Glutamatergic neuron (in vitro differentiated cells): Measurements from ENCODE around the gene PPFIA1. TPM values are rescaled to one million over a fixed set of nuclear protein-coding genes. Genes with fewer than 3 reads are reported as not detected.
"Not testable (repeated sequence)": the region's sequence is repeated elsewhere in the genome, so short reads cannot be mapped to it uniquely, and the experiment has no call there.

ENCODE experiments used
- DNase-seq: peaks from one replicate; pipeline ENCODE4 v3.0.0; 2022
- H3K27ac Mint-ChIP-seq: one replicate; pipeline ENCODE4 v1.8.0; 2020; ENCODE audit warnings: mild to moderate bottlenecking, mixed read lengths, inconsistent platforms; ENCODE audit not compliant: unreplicated experiment
- H3K27me3 Mint-ChIP-seq: one replicate; pipeline ENCODE4 v1.8.0; 2020; ENCODE audit warnings: mild to moderate bottlenecking, moderate library complexity, mixed read lengths, inconsistent platforms; ENCODE audit not compliant: unreplicated experiment
- H3K36me3 Mint-ChIP-seq: one replicate; pipeline ENCODE4 v1.8.0; 2020; ENCODE audit warnings: mild to moderate bottlenecking, mixed read lengths, inconsistent platforms; ENCODE audit not compliant: unreplicated experiment
- H3K4me1 Mint-ChIP-seq: one replicate; pipeline ENCODE4 v1.8.0; 2020; ENCODE audit warnings: mild to moderate bottlenecking, low read depth, mixed read lengths, inconsistent platforms; ENCODE audit not compliant: unreplicated experiment
- H3K4me3 Mint-ChIP-seq: one replicate; pipeline ENCODE4 v1.8.0; 2020; ENCODE audit warnings: mild to moderate bottlenecking, mixed read lengths, inconsistent platforms; ENCODE audit not compliant: unreplicated experiment
- H3K9me3 Mint-ChIP-seq: one replicate; pipeline ENCODE4 v1.8.0; 2020; ENCODE audit warnings: mild to moderate bottlenecking, moderate library complexity, mixed read lengths, inconsistent platforms; ENCODE audit not compliant: unreplicated experiment
- total RNA-seq: library from RNA; stranded (reverse); fragmentation: NEBNext Ultra II Directional; extraction: Animal tissue kit (Norgen Biotek cat#: 25700); gene quantifications from one replicate; pipeline ENCODE4 v1.2.1, GENCODE V29; 2021; ENCODE audit not compliant: unreplicated experiment
- TF ChIP-seq, protein P1 (sequence below): fragments of 200-600 bp; sonication (generic); IDR thresholded peaks from one replicate; pipeline ENCODE4 v1.5.0; 2021; ENCODE audit not compliant: partially characterized antibody, unreplicated experiment

The PPFIA1 gene
- total RNA-seq, 1 donor from 2014 or later: 98.6 TPM

DNA sequence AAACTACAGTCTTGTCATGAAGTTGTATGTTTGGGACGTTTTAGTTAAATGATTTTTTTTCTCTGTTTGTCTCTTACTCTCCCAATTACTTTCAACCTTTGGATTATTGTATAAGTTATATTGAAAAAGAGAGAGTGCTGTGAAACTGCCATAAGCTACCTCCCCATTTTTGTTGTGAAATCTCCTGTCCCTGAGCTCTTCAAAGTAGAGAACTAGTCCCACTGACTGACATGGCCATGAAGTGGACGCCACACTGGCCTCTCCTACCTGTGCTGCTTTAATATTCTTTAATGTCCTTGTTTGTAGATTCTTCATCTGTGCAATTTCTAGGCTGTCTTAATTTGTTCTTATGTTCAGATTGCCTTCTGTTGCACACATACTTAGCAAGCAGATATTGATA is 56.3 kb downstream of the PPFIA1 start:
- TF ChIP-seq, protein P1, sequence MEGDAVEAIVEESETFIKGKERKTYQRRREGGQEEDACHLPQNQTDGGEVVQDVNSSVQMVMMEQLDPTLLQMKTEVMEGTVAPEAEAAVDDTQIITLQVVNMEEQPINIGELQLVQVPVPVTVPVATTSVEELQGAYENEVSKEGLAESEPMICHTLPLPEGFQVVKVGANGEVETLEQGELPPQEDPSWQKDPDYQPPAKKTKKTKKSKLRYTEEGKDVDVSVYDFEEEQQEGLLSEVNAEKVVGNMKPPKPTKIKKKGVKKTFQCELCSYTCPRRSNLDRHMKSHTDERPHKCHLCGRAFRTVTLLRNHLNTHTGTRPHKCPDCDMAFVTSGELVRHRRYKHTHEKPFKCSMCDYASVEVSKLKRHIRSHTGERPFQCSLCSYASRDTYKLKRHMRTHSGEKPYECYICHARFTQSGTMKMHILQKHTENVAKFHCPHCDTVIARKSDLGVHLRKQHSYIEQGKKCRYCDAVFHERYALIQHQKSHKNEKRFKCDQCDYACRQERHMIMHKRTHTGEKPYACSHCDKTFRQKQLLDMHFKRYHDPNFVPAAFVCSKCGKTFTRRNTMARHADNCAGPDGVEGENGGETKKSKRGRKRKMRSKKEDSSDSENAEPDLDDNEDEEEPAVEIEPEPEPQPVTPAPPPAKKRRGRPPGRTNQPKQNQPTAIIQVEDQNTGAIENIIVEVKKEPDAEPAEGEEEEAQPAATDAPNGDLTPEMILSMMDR: no peak
- H3K27ac Mint-ChIP-seq: no peak overlapping the region
- no peak overlapping the region for H3K4me3 Mint-ChIP-seq
- DNase-seq: no peak
- H3K36me3 Mint-ChIP-seq: peaks cover 5% of the 10 kb centered on the region
- H3K4me1 Mint-ChIP-seq: no peaks in the 10 kb centered on the region
- no peaks in the 10 kb centered on the region for H3K9me3 Mint-ChIP-seq
- H3K27me3 Mint-ChIP-seq: no peaks in the 10 kb centered on the region

DNA sequence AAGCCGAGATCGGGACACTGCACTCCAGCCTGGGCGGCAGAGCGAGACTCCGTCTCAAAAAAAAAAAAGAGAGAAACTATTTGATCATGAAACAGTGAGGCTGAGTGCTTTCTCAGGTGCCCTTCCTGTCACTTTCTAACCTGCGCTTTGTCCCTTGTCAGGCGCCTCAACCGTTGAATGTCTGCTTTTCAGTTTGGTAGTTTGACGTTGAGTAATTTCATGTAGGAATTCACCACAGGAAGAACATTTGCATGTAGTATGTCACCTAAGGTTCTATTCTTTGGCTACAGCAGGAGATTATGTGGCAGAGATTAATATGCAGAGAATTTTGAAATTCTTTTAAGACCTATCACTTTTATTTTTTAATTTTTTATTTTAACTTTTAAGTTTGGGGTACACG is 57.2 kb downstream of the PPFIA1 start:
- H3K4me1 Mint-ChIP-seq: no peaks in the 10 kb centered on the region
- H3K4me3 Mint-ChIP-seq: no peak overlapping the region
- peaks cover 5% of the 10 kb centered on the region for H3K36me3 Mint-ChIP-seq
- no peak overlapping the region for H3K27ac Mint-ChIP-seq
- H3K9me3 Mint-ChIP-seq: no peaks in the 10 kb centered on the region
- H3K27me3 Mint-ChIP-seq: no peaks in the 10 kb centered on the region
- TF ChIP-seq, protein P1: no peak
- no peak for DNase-seq

DNA sequence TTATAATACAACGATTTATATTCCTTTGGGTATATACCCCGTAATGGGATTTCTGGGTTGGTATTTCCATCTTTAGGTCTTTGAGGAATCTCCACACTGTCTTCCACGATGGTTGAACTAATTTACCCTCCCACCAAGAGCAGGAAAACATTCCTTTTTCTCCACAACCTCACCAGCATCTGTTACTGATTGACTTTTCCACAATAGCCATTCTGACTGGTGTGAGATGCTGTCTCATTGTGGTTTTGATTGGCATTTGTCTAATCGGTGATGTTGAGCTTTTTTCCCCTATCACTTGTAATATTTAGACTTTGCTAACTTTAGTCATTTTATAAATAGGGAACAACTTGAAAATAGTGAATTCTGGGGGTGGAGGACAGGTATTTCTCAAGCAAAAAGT is 58.1 kb downstream of the PPFIA1 start:
- TF ChIP-seq, protein P1: no peak
- DNase-seq: no peak
- H3K36me3 Mint-ChIP-seq: peaks cover 5% of the 10 kb centered on the region
- no peak overlapping the region for H3K27ac Mint-ChIP-seq
- H3K27me3 Mint-ChIP-seq: no peaks in the 10 kb centered on the region
- no peak overlapping the region for H3K4me3 Mint-ChIP-seq
- no peaks in the 10 kb centered on the region for H3K9me3 Mint-ChIP-seq
- H3K4me1 Mint-ChIP-seq: peaks cover 4% of the 10 kb centered on the region

DNA sequence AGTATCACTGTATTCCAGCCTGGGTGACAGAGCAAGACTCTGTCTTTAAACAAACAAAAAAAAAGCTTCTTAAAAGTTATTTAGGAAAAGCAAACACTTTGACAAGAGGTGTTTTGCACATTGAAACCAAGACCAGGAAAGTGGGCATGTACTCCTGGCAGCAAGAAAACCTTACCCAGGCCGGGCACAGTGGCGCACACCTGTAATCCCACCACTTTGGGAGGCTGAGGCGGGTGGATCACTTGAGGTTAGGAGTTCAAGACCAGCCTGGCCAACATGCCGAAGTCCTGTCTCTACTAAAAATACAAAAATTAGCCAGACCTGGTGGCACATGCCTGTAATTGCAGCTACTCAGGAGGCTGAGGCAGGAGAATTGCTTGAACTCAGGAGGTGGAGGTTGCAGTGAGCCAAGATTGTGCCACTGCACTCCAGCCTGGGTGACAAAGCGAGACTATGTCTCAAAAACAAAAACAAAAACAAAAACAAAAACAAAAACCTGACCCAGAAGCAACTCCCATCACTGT is 60.9 kb downstream of the PPFIA1 start:
- H3K9me3 Mint-ChIP-seq, H3K4me3 Mint-ChIP-seq, H3K4me1 Mint-ChIP-seq, H3K27ac Mint-ChIP-seq, H3K36me3 Mint-ChIP-seq, H3K27me3 Mint-ChIP-seq, DNase-seq: not testable (repeated sequence)
- TF ChIP-seq, protein P1: peak; percentile 54

DNA sequence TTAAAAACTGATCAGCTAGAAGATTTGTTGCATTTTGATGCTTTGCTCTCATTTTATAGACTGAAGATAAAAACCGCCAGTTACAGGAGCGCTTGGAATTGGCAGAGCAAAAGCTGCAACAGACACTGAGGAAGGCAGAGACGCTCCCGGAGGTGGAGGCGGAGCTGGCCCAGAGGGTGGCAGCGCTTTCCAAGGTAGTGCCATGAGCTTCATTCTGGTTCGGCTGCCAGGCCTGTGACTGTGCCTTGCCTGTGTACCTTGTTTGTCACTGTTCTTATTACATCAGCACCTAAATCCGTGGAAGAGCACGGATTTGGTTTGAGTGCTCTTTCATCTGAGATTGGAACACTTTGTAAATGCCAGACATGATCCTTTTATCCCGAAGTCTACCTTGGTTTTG is 61.4 kb downstream of the PPFIA1 start:
- H3K27ac Mint-ChIP-seq: no peak overlapping the region
- H3K27me3 Mint-ChIP-seq: peaks cover 1% of the 10 kb centered on the region
- peaks cover 4% of the 10 kb centered on the region for H3K36me3 Mint-ChIP-seq
- DNase-seq: no peak
- TF ChIP-seq, protein P1: no peak
- peaks cover 4% of the 10 kb centered on the region for H3K4me1 Mint-ChIP-seq
- H3K4me3 Mint-ChIP-seq: no peak overlapping the region
- no peaks in the 10 kb centered on the region for H3K9me3 Mint-ChIP-seq
